CMK (cell line): ENCODE results near the gene COMMD1.
"Not testable (repeated sequence)": the region's sequence is repeated elsewhere in the genome, so short reads cannot be mapped to it uniquely, and the experiment has no call there.

Source experiments
- DNase-seq: peaks from one replicate; pipeline ENCODE4 v3.0.0-alpha.2; 2010; ENCODE audit warnings: low read depth

COMMD1 gene

GRCh38 chr2:61966087-61966727 is 60.7 kb downstream of the COMMD1 start:
- DNase-seq: no peak

DNA sequence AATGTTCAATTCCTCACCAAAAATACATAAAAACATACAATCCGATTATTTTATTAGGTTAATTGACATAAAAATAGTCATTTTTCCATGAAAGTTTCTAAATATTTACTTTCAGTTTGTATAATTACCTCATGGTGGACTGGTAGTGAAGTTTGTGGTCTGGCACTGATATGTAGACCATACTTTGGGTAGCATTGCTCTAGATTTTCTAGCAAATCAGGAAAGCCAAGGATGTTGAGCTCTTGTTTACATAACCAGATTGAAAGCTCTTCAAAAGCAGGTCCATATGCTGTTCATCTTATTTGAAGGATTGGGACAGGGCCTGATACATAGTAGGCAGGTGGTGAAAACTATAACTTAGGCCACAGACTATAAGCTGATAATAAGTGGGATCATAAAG is 61.8 kb downstream of the COMMD1 start:
- DNase-seq: no peak

GRCh38 chr2:61969376-61969775 is 63.9 kb downstream of the COMMD1 start:
- DNase-seq: no peak

GRCh38 chr2:61970807-61971556 is 65.5 kb downstream of the COMMD1 start:
- no peak for DNase-seq

DNA sequence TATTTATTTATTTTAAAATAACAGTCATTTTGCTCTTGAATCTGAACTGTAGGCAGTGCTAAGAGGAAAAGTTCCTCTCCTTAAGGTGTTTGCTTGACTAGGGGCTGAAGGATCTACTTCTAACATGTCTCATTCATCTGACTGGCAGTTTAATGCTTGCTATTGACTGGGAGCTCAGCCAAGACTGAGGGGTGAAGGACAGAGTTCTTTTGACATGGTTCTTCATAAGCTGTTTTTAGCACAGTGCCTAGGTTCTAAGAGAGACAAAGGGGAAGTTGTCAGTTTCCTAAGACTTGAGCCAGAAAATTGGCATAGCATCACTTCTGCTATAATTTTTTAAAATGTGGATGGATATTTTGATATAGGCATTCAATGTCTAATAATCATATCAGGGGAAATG is 73.0 kb downstream of the COMMD1 start:
- DNase-seq: no peak

GRCh38 chr2:61980758-61981157 is 75.3 kb downstream of the COMMD1 start:
- DNase-seq: no peak

DNA sequence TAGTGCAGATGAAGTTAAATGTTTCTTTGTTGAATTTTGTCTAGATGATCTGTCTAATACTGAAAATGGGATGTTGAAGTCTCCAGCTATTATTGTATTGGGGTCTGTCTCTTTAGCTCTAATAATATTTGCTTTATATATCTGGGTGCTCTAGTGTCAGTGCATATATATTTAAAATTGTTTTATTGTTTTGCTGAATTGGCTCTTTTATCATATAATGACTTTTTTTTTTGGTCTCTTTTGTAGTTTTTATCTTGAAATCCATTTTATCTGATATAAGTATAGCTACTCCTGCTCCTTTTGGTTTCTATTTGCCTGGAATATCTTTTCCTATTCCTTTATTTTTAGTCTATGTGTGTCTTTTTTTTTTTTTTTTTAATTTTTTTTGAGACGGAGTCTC is 79.2 kb downstream of the COMMD1 start:
- DNase-seq: no peak

DNA sequence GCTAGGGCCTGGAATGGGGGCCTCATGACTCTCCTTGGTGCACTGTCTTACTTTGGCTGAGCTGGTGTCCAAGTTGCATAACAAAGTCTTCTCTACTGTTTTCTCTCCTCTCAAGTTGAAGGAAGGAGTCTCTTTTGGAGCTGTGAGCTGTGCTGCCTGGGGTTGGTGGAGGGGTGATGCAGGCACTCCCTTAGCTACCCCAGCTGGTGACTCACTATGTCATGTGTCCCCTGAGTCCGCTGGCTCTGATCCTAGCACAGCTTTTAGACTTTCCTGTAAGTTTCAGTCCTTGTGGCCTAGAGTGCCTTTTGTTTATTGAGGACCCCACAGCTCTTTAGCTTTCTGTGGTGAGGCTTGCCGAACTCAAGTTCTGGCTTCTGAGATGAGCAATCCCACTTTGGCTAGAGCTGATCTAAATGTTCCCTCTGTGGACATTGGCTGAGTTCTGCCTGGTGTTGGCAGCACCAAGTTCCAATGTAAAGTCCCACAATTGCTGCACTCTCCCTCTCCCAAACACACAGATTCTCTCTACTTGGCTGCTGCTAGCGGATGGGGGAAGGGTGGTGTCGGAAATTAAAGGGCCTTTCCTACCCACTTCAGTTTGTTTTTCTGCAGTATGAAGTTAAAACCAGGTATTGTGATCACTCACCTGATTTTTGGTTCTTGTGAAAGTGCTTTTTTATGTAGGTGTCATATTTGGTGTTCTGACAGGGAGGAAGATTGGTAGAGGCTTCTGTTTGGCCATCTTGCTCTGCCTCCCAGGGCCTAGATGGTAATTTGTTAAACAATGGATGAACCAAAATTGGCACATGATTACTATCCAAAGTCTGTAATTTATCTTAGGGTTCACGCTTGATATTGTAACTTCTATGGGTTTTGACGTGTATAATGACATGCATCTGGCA is 83.2 kb downstream of the COMMD1 start:
- DNase-seq: no peak

DNA sequence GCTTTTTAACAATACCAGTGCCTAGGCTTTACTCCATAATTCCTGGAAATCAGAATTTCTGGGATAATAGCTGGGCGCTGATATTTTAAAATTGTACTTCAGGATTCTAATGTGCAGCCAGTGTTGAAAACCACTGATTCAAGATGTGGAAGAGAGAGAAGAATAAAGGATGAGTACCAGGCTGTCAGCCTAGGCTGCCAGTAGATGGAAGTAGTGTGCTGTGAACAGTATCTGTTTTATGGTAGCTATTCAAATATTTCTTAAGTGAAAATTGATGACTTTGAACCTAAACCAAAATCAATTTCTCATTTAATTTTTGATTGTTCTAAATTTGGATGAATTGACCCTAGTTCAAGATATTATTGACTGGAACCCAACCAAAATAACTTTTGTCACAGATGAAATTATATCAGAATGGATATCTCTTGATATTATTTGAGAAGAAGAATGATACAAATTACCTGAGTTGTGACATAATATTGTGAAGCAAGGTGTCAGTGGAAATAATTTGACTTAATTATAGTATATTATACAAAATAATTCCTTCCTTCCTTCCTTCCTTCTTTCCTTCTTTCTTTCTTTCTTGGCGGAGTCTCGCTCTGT is 88.0 kb downstream of the COMMD1 start:
- no peak for DNase-seq

- DNase-seq: no peak
These were observed 89.1 kb downstream of the COMMD1 start for GRCh38 chr2:61994531-61994930.

GRCh38 chr2:61995065-61995464 is 89.6 kb downstream of the COMMD1 start:
- no peak for DNase-seq

GRCh38 chr2:61995515-61995914 is 90.0 kb downstream of the COMMD1 start:
- DNase-seq: no peak

DNA sequence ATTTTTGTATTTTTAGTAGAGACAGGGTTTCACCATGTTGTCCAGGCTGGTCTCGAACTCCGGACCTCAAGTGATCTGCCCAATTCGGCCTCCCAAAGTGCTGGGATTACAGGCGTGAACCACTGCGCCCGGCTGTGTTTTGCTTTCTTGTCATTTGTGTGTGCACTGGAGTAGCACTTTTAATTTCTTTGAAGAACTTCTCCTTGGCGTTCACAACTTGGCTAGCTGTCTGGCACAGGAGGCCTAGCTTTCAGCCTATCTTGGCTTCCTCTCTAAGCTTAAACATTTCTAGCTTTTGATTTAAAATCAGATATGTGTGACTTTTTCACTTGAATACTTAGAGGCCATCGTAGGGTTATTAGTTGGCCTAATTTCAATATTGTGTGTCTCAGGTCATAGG is 93.0 kb downstream of the COMMD1 start:
- no peak for DNase-seq

DNA sequence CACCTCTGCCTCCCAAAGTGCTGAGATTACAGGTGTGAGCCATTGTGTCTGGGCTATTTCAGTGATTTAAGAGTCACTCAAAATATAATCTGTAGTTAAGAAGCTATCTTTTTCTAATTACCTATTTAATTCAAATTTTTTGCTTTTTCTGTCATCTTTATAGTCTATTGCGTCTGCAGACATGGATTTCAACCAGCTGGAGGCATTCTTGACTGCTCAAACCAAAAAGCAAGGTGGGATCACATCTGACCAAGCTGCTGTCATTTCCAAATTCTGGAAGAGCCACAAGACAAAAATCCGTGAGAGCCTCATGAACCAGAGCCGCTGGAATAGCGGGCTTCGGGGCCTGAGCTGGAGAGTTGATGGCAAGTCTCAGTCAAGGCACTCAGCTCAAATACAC is 95.1 kb downstream of the COMMD1 start:
- no peak for DNase-seq

DNA sequence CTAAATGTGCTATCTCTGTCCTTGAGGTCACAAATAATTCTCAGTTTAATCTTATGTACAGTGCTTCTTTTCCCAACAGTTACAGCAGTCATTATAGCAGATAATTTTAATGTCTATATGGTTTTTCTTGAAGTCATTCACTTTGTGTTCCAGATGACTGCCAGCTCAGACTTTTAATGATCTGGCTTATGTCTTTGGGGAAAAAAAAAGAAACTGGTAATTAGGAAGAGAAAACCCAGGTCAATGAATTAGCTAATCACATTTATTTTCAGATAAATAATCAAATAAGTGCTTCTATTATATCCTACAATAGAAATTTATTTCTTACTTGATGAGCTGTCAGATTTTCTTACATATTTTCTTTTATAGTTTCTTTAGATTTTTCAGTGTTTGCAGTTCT is 96.0 kb downstream of the COMMD1 start:
- no peak for DNase-seq

DNA sequence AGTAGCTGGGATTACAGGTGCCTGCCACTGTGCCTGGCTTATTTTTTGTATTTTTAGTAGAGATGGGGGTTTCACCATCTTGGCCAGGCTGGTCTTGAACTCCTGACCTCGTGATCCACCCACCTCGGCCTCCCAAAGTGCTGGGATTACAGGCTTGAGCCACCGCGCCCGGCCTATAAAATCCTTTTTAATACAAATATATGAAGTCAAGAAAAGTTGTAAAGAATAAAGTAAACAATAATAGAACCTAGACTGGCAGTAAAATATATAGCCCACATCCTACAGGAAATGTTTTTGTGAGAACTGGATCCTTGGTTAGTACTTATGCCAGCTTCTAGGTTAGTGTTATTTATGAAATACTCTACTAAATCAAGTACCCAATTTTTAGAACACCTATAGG is 99.0 kb downstream of the COMMD1 start:
- DNase-seq: not testable (repeated sequence)

DNA sequence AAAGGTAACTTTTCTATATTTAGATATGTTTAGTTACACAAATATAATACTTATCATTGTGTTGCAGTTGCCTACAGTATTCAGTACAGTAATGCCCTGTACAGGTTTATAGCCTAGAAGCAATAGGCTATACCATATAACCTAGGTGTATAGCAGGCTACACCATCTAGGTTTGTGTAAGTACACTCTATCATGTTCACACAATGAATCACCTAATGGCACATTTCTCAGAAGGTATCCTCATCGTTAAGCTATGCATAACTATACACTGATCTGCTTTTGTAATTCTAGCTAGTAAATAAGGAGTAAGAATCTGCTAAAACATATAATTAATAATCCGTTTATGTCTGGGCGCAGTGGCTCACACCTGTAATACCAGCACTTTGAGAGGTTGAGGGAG is 102.1 kb downstream of the COMMD1 start:
- DNase-seq: no peak

DNA sequence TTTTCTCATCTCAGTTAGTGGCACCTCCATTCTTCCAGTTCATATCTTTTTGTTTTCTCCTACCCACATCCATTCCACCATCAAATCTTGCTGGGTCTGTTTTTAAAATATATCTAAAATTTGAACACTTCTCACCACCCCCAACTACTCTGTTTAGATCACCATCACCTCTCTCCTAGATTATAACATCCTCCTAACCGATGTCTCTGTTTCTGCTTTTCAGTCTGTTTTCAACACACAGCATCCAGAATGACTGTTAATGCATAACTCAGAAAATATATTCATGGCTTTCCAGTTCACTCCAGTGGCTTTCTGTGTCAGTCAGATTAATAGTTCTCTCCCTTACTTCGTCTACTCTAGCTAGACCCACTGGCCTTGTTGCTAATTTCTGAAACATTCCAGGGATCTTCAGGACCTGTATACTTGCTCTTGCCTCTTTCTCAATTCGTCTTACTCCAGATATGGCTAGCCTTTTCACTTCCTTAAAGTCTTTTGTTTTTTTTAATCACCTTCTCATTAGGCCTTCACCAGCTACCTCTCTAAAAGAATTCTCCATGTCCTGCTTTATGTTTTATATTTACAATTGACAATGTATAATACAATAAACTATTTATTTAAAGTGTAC is 105.3 kb downstream of the COMMD1 start:
- DNase-seq: no peak

- no peak for DNase-seq
These were observed 108.2 kb downstream of the COMMD1 start for GRCh38 chr2:62013641-62014040.

- no peak for DNase-seq
These were observed 108.6 kb downstream of the COMMD1 start for GRCh38 chr2:62014102-62014501.

DNA sequence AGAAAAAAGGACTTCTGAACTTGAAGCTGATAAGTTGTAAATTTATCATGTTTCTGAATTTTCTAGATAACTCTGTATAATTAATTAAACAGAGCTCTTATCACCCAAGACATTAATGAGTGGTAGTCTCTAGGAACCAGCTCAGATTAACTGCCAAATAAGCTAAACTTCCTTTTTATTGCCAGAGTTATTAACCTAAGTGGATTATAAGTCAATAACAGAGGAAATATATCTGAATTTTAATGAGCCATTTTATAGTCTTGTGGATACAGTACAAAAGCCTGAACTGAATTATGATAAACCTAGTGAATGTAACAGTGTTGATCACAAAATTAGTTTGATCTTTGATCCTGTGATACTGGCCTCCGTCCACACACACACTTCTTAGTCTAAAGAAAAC is 111.5 kb downstream of the COMMD1 start:
- DNase-seq: no peak

DNA sequence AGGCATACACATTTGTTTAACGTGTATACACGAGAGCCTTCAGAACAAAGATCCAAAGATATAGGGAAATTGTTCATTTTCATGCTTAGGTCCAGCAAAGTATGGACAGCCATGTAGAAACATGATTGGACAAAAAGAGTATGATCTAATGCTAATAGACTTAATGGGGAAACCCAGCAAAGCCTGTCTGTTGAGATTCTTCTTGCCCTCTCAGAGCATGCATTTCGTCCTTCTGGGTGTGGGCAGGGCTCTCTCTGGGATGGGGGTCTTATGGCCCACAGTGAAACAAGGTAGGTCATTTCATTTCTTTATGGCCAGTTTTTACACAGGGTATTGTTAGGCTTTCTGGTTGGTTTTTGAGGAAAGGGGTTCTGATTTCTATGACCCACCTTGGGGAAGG is 124.4 kb downstream of the COMMD1 start:
- DNase-seq: no peak
